ENCODE data around the gene ANKRD40.
"Not testable (repeated sequence)": the region's sequence is repeated elsewhere in the genome, so short reads cannot be mapped to it uniquely, and the experiment has no call there.

The ANKRD40 gene

GRCh38 chr17:50685691-50686493 lies 21.8 kb downstream of the ANKRD40 start:
- DNase-seq (ENCODE audit: low read depth in 2 of 2) = no peak

DNA sequence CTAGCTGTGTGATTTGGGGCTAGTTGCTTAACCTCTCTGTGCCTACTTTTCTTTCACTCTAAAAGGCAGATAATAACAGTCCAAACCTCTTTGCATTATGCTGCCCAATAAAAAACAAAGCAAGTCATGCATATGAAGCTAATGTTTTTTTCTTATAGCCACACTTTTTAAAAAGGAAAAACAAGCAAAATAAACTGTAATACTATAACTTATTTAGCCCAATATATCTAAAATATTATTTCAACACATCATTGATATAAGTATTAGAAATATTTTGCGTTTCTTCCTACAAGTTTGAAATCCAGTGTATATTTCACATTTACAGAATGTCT lies 22.4 kb downstream of the ANKRD40 start:
- no peak for DNase-seq (ENCODE audit: low read depth in 2 of 2)

- no peak for DNase-seq (ENCODE audit: low read depth in 2 of 2)
Measured at GRCh38 chr17:50684612-50685333, 22.9 kb downstream of the ANKRD40 start.

DNA sequence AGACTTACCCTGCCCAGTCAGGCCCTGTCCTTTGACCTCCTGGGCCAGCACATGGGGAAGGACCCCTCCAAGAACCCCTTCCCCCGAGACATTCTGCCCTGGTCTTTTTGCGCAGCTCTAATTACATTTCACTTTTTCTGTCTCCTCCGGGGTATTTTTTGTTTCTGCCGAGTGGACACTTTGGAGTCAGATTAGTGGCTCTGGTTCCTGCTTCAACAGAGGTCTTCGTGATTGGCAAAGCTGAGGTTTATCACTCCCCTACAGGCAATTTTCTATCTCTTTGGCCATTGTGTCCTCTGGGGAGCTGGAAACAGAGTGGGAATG lies 23.5 kb downstream of the ANKRD40 start:
- DNase-seq (ENCODE audit: low read depth in 2 of 2) = no peak

- DNase-seq (ENCODE audit: low read depth in 2 of 2) = no peak
Measured at GRCh38 chr17:50683434-50684287, 24.1 kb downstream of the ANKRD40 start.

DNA sequence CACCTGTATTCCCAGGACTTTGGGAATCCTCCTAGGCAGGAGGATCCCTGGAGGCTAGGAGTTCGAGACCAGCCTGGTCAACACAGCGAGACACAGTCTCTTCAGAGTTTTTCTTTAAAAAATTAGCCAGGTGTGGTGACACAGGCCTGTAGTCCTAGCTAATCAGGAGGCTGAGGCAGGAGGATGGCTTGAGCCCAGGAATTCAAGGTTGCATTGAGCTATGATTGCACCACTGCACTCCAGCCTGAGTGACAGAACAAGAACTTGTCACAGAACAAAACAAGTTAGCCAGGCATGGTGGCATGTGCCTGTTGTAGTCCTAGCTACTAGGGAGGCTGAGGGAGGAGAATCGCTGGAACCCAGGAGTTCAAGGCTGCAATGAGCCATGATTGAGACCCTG lies 24.8 kb downstream of the ANKRD40 start:
- no peak for DNase-seq (ENCODE audit: low read depth in 2 of 2)

DNA sequence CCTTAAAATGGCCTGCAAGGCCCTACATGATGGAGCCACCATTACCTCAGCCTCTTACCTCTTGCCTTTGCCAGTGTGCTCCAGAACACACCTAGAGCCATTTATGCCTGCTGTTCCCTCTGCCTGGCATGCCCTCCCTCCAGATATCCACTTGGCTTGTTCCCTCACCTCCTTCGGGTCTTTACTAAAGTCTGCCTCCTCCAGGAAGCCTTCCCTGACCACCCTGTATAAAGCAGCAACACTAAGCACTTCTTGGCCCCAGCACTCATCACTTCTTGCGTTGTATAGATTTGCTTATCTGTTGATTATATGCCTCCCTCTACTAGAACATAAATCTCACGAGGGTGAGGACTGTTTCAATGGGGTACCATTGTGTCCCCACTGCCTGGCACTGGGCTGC lies 25.3 kb downstream of the ANKRD40 start:
- no peak for DNase-seq (ENCODE audit: low read depth in 2 of 2)

- DNase-seq (ENCODE audit: low read depth in 2 of 2) = no peak
Measured at GRCh38 chr17:50681263-50682200, 26.2 kb downstream of the ANKRD40 start.

DNA sequence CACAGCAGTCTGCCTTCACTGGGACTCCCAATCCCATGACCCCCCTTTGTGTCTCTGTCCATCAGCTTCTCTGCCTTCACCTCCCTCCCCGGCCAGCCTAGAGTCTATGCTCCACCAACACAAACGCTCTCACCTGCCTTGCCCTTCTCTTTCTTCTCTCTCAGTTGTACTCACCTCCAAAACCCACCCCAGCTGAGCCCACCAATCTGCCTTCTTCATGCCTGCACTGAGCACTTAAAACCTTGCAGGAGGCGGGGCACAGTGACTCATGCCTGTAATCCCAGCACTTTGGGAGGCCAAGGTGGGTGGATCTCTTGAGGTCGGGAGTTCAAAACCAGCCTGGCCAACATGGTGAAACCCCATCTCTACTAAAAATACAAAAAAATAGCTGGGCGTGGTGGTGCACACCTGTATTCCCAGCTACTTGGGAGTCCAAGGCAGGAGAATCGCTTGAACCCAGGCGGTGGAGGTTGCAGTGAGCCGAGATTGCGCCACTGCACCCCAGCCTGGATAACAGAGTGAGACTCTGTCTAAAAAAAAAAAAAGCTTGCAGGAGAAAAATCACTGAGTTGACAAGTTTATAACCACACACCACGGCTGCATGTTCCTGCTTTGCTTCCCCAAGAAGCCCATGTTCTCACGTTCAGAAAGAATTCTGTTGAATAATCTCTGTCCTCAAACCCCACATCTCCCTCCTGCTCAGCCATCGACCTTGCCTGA lies 27.0 kb downstream of the ANKRD40 start:
- DNase-seq (ENCODE audit: low read depth in 2 of 2) = not testable (repeated sequence)

DNA sequence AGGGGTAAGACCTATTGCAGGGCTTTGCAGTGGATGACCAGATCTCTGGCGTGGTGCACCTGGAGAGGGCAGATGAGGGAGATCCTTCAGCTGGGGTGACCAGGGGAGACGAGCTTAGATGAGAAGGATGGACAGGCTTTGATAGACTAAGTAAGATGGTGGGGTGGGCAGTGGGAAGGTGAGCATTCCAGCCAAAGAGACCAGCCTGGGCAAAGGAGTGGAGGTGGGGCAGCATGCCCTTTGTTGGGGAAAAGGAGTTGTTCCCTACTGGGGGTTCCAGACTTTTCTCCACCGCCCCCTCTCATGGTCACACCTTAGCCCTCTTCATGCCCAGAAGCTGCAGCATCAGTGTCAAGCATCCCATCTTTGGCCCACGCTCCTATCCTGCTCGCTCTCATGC lies 27.6 kb downstream of the ANKRD40 start:
- no peak for DNase-seq (ENCODE audit: low read depth in 2 of 2)

GRCh38 chr17:50679008-50679544 lies 28.6 kb downstream of the ANKRD40 start:
- DNase-seq (ENCODE audit: low read depth in 2 of 2) = no peak

GRCh38 chr17:50677851-50678375 lies 29.8 kb downstream of the ANKRD40 start:
- DNase-seq (ENCODE audit: low read depth in 2 of 2) = no peak

GRCh38 chr17:50676065-50676975 lies 31.4 kb downstream of the ANKRD40 start:
- no peak for DNase-seq (ENCODE audit: low read depth in 2 of 2)

DNA sequence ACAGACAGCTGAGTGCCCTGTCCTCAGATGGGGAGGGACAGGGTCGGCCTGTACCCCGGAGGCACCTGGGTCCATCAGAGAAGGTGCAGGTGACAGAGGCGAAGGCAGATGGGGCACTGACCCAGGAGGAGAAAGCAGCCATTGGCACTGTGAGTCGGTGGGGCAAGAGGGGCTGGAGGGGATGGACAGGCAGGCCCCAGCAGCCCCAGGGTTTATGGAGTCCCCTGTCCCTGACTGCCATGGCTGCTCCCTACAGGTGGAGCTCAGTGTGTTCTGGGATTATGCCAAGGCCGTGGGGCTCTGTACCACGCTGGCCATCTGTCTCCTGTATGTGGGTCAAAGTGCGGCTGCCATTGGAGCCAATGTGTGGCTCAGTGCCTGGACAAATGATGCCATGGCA lies 32.1 kb downstream of the ANKRD40 start:
- DNase-seq (ENCODE audit: low read depth in 2 of 2) = no peak

DNA sequence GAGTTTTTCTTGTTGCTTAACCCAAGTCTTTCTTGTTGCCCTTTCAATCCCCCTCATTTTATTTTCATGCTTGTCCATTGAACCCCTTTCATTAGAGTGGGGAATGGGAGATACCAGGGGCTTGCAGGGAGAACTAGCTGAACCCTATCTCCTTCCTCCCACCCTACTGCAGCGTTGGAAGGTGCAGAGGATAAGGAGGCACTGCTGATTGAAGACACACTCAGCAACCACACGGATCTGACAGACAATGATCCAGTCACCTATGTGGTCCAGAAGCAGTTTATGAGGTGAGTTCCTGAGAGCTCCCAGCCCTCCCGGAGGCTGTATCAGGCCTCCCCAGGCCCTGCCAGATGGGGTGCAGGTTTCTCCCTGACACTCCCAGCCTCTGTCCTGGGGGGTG lies 32.5 kb downstream of the ANKRD40 start:
- DNase-seq (ENCODE audit: low read depth in 2 of 2) = no peak

DNA sequence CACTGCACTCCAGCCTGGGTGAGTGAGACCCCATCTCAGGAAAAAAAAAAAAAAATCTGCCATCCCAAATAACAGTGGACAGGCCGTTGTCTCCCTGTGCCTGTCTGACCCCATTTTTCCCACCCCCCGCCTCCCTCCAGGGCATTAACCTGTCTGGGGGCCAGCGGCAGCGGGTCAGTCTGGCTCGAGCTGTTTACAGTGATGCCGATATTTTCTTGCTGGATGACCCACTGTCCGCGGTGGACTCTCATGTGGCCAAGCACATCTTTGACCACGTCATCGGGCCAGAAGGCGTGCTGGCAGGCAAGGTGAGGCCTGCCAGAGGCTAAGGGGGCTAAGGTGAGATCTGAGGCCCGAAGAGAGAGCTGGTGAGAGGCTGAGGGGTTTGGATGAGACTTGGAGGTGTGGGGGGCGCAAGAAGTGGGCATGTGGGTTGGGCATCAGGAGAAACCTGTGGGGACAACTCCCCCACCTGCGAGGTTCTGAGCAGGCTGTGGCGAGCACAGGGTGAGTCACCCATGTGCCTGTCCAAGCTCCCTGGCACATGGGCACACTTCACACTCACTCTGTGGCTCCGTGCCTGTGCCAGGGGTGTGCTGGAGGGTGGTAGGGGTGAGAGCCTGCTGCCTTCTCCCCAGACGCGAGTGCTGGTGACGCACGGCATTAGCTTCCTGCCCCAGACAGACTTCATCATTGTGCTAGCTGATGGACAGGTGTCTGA lies 34.7 kb downstream of the ANKRD40 start:
- no peak for DNase-seq (ENCODE audit: low read depth in 2 of 2)

- no peak for DNase-seq (ENCODE audit: low read depth in 2 of 2)
Measured at GRCh38 chr17:50672071-50672470, 35.6 kb downstream of the ANKRD40 start.

DNA sequence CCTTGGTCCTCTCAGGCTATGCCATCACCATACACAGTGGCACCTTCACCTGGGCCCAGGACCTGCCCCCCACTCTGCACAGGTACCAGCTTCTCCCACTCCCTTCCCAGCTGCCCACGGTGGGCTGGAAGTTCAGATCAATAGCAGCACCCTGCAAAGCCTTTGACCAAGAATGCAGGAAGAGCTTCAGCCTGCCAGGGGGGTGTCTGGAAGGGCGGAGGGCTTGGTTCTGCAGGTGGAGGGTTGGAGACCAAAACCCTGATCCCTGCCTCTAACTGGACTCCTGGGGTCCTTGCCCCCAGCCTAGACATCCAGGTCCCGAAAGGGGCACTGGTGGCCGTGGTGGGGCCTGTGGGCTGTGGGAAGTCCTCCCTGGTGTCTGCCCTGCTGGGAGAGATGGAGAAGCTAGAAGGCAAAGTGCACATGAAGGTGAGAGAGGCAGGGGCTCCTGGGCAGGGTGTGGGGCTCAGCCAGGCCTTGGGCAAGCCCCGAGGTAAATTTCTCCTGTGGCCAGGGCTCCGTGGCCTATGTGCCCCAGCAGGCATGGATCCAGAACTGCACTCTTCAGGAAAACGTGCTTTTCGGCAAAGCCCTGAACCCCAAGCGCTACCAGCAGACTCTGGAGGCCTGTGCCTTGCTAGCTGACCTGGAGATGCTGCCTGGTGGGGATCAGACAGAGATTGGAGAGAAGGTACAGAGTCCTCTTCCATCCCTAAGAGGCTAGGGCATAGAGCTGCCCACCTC lies 38.7 kb downstream of the ANKRD40 start:
- no peak for DNase-seq (ENCODE audit: low read depth in 2 of 2)
